Measurements from ENCODE around the gene DGKD.

DGKD gene

GRCh38 chr2:233453916-233454315, 99.6 kb downstream of the DGKD start:
- TF ChIP-seq TAF1 (IDR thresholded peaks at IDR 0.05; ENCODE audit: borderline replicate concordance, insufficient read depth, low read length) (no peak), FOXP2 (optimal IDR thresholded peaks at IDR 0.05; ENCODE audit: borderline replicate concordance, extremely low read depth, extremely low read length, insufficient read depth) (no peak), SIN3A (IDR thresholded peaks at IDR 0.05; ENCODE audit: borderline replicate concordance, insufficient read depth, low read length) (no peak), POLR2AphosphoS5 (IDR thresholded peaks at IDR 0.05; ENCODE audit: low read depth, low read length) (no peak)

GRCh38 chr2:233455006-233455405, 100.7 kb downstream of the DGKD start:
- TF ChIP-seq TAF1 (IDR thresholded peaks at IDR 0.05; ENCODE audit: borderline replicate concordance, insufficient read depth, low read length) (no peak), SIN3A (IDR thresholded peaks at IDR 0.05; ENCODE audit: borderline replicate concordance, insufficient read depth, low read length) (no peak), POLR2AphosphoS5 (IDR thresholded peaks at IDR 0.05; ENCODE audit: low read depth, low read length) (no peak), REST (IDR thresholded peaks at IDR 0.05; ENCODE audit: insufficient read depth in 1 of 2, low read depth in 2 of 2, low read length in 2 of 2) (no peak), FOXP2 (optimal IDR thresholded peaks at IDR 0.05; ENCODE audit: borderline replicate concordance, extremely low read depth, extremely low read length, insufficient read depth) (no peak)

- TF ChIP-seq FOXP2 (optimal IDR thresholded peaks at IDR 0.05; ENCODE audit: borderline replicate concordance, extremely low read depth, extremely low read length, insufficient read depth) = no peak
- TF ChIP-seq POLR2AphosphoS5 (IDR thresholded peaks at IDR 0.05; ENCODE audit: low read depth, low read length) = no peak
- TF ChIP-seq SIN3A (IDR thresholded peaks at IDR 0.05; ENCODE audit: borderline replicate concordance, insufficient read depth, low read length) = no peak
- no peak for TF ChIP-seq TAF1 (IDR thresholded peaks at IDR 0.05; ENCODE audit: borderline replicate concordance, insufficient read depth, low read length)
- no peak for TF ChIP-seq REST (IDR thresholded peaks at IDR 0.05; ENCODE audit: insufficient read depth in 1 of 2, low read depth in 2 of 2, low read length in 2 of 2)
These were observed 101.2 kb downstream of the DGKD start for GRCh38 chr2:233455491-233455890.

GRCh38 chr2:233456111-233456510, 101.8 kb downstream of the DGKD start:
- TF ChIP-seq SIN3A (IDR thresholded peaks at IDR 0.05; ENCODE audit: borderline replicate concordance, insufficient read depth, low read length) = no peak
- TF ChIP-seq POLR2AphosphoS5 (IDR thresholded peaks at IDR 0.05; ENCODE audit: low read depth, low read length) = no peak

- TF ChIP-seq REST (IDR thresholded peaks at IDR 0.05; ENCODE audit: insufficient read depth in 1 of 2, low read depth in 2 of 2, low read length in 2 of 2) = no peak
These were observed 102.6 kb downstream of the DGKD start for GRCh38 chr2:233456934-233457333.

GRCh38 chr2:233457356-233457755, 103.1 kb downstream of the DGKD start:
- TF ChIP-seq TAF1 (IDR thresholded peaks at IDR 0.05; ENCODE audit: borderline replicate concordance, insufficient read depth, low read length) (no peak), SIN3A (IDR thresholded peaks at IDR 0.05; ENCODE audit: borderline replicate concordance, insufficient read depth, low read length) (no peak), POLR2AphosphoS5 (IDR thresholded peaks at IDR 0.05; ENCODE audit: low read depth, low read length) (no peak)

GRCh38 chr2:233458031-233458610, 103.8 kb downstream of the DGKD start:
- TF ChIP-seq FOXP2 (optimal IDR thresholded peaks at IDR 0.05; ENCODE audit: borderline replicate concordance, extremely low read depth, extremely low read length, insufficient read depth) (no peak), SIN3A (IDR thresholded peaks at IDR 0.05; ENCODE audit: borderline replicate concordance, insufficient read depth, low read length) (no peak), TAF1 (IDR thresholded peaks at IDR 0.05; ENCODE audit: borderline replicate concordance, insufficient read depth, low read length) (no peak), REST (IDR thresholded peaks at IDR 0.05; ENCODE audit: insufficient read depth in 1 of 2, low read depth in 2 of 2, low read length in 2 of 2) (no peak), POLR2AphosphoS5 (IDR thresholded peaks at IDR 0.05; ENCODE audit: low read depth, low read length) (no peak)
